AG04449 (cell line): Measurements from ENCODE around the gene UACA.

Experiments used
- CTCF ChIA-PET: fragments of 350-600 bp; formaldehyde crosslinking; extraction: SDS; loops from one replicate; lab custom pipeline; 2021; ENCODE audit warnings: antibody characterized with exemption; lab: Yijun Ruan, JAX
- POLR2A ChIA-PET: fragments of 400-600, 350-600 bp; formaldehyde crosslinking; extraction: SDS; loops from one replicate; lab custom pipeline; 2020; ENCODE audit warnings: antibody characterized with exemption, inconsistent platforms; lab: Yijun Ruan, JAX
- DNase-seq: peaks from one replicate; pipeline ENCODE4 v3.0.0-alpha.2; 2010; ENCODE audit warnings: low read depth, low spot score
- H3K4me3 ChIP-seq: 2 replicates; pipeline ENCODE4 v1.5.1; 2011; ENCODE audit warnings: low read depth, mild to moderate bottlenecking, control low read depth, low read length
- TF ChIP-seq, protein P1 (sequence below): IDR thresholded peaks from one replicate; pipeline ENCODE4 v1.5.1; 2011; ENCODE audit warnings: mild to moderate bottlenecking, moderate library complexity, low read length, control low read depth, inconsistent platforms; ENCODE audit not compliant: insufficient read depth; ENCODE audit errors: missing control alignments

Gene UACA

DNA sequence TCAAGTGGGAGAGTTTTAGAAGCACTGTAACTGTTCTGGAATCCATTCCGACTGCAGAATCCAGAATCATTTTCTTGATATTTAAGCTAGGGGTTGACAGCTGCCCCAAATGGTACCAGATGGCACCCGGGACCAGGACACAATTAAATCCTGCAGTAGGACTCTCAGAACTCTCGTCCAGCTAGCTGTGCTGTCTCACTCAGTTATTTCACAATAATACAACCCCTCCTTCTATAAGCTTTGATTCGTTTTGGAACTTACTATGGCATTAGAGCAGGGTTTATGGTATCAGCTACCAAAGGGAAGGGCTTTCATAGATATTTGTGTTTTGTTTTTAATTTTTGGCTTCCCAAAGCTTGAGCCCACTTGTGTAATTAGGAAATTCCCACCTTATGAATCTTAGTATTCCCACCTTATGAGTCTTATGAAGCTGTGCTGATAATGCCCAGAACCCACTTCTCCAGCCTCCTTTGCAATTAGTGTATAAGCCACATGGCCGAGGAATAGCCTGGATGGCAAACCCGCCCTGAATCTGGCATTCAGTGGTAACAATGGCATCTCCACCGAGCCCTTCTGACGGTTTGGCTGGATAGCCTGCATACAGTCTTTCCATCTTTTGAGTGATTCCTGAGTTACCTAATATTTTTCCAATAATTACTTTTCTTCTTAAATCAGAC, 120.1 kb downstream of the UACA start:
- POLR2A ChIA-PET, result interaction anchor here (0.5 kb wide), 1 partner anchor 10 kb away, joined by 3 read pairs; no protein-coding TSS in a partner anchor
- no peak overlapping the region for H3K4me3 ChIP-seq
- TF ChIP-seq, protein P1, sequence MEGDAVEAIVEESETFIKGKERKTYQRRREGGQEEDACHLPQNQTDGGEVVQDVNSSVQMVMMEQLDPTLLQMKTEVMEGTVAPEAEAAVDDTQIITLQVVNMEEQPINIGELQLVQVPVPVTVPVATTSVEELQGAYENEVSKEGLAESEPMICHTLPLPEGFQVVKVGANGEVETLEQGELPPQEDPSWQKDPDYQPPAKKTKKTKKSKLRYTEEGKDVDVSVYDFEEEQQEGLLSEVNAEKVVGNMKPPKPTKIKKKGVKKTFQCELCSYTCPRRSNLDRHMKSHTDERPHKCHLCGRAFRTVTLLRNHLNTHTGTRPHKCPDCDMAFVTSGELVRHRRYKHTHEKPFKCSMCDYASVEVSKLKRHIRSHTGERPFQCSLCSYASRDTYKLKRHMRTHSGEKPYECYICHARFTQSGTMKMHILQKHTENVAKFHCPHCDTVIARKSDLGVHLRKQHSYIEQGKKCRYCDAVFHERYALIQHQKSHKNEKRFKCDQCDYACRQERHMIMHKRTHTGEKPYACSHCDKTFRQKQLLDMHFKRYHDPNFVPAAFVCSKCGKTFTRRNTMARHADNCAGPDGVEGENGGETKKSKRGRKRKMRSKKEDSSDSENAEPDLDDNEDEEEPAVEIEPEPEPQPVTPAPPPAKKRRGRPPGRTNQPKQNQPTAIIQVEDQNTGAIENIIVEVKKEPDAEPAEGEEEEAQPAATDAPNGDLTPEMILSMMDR, result no peak
- no peak for DNase-seq
- CTCF ChIA-PET, result interaction anchor here (1.3 to 1.6 kb wide), 2 partner anchors 58 to 74 kb away, joined by 3 to 5 read pairs; no protein-coding TSS in a partner anchor

DNA sequence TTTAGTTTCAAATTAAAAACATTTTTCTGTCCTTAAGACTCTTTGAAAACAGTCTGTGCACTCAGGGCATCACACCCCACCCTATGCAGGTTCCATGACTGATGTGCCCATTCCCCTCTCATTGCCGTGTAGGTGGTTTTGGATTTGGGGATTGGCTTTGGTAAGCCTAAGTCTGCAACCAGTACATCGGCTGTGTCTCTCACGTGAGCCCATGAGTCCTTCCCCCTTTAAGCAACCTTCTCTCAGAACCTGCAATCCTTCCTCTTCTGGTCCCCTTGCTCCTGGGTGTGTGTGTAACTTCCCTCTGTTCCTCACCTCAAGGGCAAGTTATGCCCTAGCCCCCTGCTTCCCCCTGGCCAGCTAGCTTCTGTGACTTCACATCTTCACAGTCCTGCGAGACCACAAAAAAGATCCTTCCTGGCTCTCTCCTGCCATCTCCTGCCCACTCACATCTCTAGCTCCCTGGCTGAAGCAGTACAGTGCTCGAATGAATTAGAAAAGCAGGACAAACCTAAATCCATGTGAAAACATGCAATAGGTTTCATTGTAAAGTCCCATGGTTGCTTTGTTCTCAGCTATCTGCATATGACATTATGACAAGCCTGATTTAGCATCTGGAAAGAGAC, 126.7 kb downstream of the UACA start:
- ChIA-PET POLR2A (no interaction called here), CTCF (interaction anchor here (0.9 to 1.7 kb wide), 9 partner anchors 52 to 1161 kb away, joined by 3 to 7 read pairs (median 3); no protein-coding TSS in a partner anchor)
- no peak for DNase-seq
- H3K4me3 ChIP-seq, result no peak overlapping the region
- TF ChIP-seq, protein P1, result peak; percentile 60

DNA sequence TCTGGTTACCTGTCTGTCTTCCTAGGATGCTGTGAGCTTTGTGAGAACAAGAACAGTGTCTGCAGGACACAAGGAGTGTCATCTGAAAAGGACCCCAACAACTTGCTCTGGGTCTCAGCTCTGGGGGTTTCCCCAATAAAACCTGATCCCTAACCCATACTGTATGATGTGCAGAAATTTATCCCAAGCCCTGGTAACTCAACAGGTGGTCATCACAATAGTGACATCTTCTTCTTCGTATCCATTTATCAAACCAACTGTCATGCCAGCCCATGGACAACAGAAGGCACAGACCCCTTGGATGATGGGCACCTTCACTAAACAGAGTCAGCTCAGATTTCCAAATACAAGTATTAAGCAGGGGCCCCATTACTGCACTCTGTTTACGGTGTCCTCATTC, 127.5 kb downstream of the UACA start:
- no peak overlapping the region for H3K4me3 ChIP-seq
- TF ChIP-seq, protein P1, result no peak
- CTCF ChIA-PET, result interaction anchor here (0.7 to 1.7 kb wide), 3 partner anchors 14 to 1160 kb away, joined by 3 to 7 read pairs (median 4); no protein-coding TSS in a partner anchor
- no peak for DNase-seq
- POLR2A ChIA-PET, result no interaction called here

DNA sequence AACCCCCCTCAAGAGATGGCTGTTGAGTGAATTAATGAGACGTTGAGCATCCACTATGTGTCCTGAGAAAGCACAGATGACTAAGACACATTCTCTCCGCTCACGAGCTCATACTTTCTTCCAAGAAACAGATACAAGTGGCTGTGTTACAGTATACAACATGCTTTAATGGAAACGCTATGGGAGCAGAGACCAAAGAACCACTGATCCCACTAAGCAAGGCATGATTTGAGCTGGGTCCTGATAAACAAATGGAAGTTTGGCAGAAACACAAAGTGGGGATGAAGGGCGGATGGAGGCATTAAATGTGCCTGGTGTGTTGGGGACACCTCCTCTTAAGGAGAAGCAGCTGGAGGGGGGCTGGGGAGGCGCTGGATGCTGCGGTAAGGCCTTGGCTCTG, 129.4 kb downstream of the UACA start:
- TF ChIP-seq, protein P1, result no peak
- H3K4me3 ChIP-seq, result no peak overlapping the region
- ChIA-PET CTCF (interaction anchor here (0.8 to 1.1 kb wide), 3 partner anchors 28 to 178 kb away, joined by 3 read pairs; no protein-coding TSS in a partner anchor), POLR2A (no interaction called here)
- no peak for DNase-seq

DNA sequence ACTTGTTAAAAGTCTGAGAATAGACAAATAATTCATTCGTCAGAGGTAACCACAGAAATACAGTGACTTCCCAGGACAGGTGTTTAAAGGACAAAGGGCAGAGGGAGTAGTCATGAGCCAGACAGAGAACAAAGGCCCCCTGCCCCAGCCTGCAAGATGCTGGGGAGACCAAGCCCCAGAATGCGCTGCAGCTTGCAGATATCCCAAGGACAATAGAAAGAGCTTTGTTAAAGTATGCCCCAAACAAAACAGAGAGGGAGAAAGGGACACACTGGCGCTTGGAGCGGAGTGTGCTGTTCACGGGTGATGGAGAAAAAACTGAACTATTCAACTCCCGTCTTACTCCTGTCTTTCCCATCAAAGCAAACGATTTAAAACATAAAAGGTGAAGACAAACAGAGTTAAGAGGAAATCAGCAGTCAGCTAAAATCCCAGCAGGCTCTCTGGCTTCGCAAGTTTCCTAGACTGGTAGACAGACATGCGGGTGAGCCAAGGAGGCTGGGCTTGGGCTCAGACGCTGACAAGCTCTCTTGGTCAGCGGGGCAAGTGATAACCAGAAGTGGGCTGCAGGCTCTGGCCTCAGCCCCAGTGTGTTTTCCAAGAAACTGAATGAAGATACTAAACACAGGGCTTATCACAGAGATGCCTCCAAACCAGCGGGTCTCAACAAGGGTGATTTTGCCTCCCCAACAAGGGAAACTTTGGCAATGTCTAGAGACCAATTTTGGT, 130.1 kb downstream of the UACA start:
- TF ChIP-seq, protein P1, result no peak
- ChIA-PET CTCF (interaction anchor here (0.8 to 1.1 kb wide), 3 partner anchors 27 to 179 kb away, joined by 3 read pairs; no protein-coding TSS in a partner anchor), POLR2A (no interaction called here)
- H3K4me3 ChIP-seq, result no peak overlapping the region
- no peak for DNase-seq
